K562 (cell line): ENCODE results near the gene CAPRIN2. TPM values are rescaled to one million over a fixed set of nuclear protein-coding genes. Genes with fewer than 3 reads are reported as not detected.

ENCODE experiments used
- ATAC-seq: fragments of 200-7000 bp; cut with Tn5 transposase; 3 replicates; pipeline ENCODE4 v1.9.1; 2020; ENCODE audit warnings: moderate library complexity
- BruUV-seq: library from RNA; stranded (reverse); fragments of 400-500 nt; replicated peaks from 2 replicates; lab custom pipeline; 2021; lab: Mats Ljungman, UMichigan
- CTCF ChIA-PET: fragments of 300-600 bp; formaldehyde crosslinking; extraction: SDS; loops from one replicate; lab custom pipeline; 2021; ENCODE audit warnings: low intra/inter-chr PET ratio; lab: Yijun Ruan, JAX
- POLR2A ChIA-PET: fragments of 300-600, 350-650 bp; sonication (Branson Sonifier 250); formaldehyde crosslinking; extraction: SDS; loops from one replicate; lab custom pipeline; 2021; ENCODE audit warnings: antibody characterized with exemption, inconsistent platforms; lab: Yijun Ruan, JAX
- DNase-seq, 4 experiments: peaks; one replicate each; pipeline versions ENCODE4 v3.0.0 to v3.0.0-alpha.2; 2011 to 2018; ENCODE audit warnings: low spot score in 3 of 4, mixed read lengths in 3 of 4; ENCODE audit errors: extremely low read depth in 1 of 4
- FAIRE-seq: peaks from 2 replicates; lab custom pipeline; 2011; peaks lifted over from hg19 to GRCh38; lab: Jason Lieb, UNC
- H2AFZ ChIP-seq: 2 replicates; pipeline ENCODE4 v1.6.0; 2011; ENCODE audit warnings: low read depth, low read length, control low read depth, inconsistent platforms
- H3K27ac ChIP-seq: fragments of 200-600 bp; 3 replicates; pipeline ENCODE4 v1.8.0; 2011; ENCODE audit warnings: low read depth, mild to moderate bottlenecking, control low read depth, inconsistent platforms, low read length, moderate library complexity, mixed read lengths; ENCODE audit errors: extremely low read depth
- H3K27me3 ChIP-seq, 2 experiments: fragments of 300-600 bp in 1 of 2; 2 replicates in 1 of 2; 3 replicates in 1 of 2; pipeline versions ENCODE4 v1.6.0 to v1.8.0; 2011; ENCODE audit warnings: inconsistent platforms in 2 of 2, low read length in 2 of 2, mild to moderate bottlenecking in 1 of 2, mixed read lengths in 1 of 2, moderate library complexity in 1 of 2; ENCODE audit not compliant: control insufficient read depth in 2 of 2, insufficient read depth in 2 of 2
- H3K36me3 ChIP-seq: fragments of 300-600 bp; 3 replicates; pipeline ENCODE4 v1.8.0; 2011; ENCODE audit warnings: mild to moderate bottlenecking, low read length, inconsistent platforms; ENCODE audit not compliant: control insufficient read depth, insufficient read depth
- H3K4me1 ChIP-seq, 2 experiments: fragments of 200-600 bp in 1 of 2; replicated peaks in 1 of 2; 2 replicates in 1 of 2; 3 replicates in 1 of 2; pipeline versions ENCODE4 v1.5.1 to v1.8.0; 2011; ENCODE audit warnings: inconsistent platforms in 2 of 2, low read length in 2 of 2, mild to moderate bottlenecking in 1 of 2, mixed read lengths in 1 of 2, moderate library complexity in 1 of 2; ENCODE audit not compliant: control insufficient read depth in 2 of 2, insufficient read depth in 2 of 2
- H3K4me2 ChIP-seq: 2 replicates; pipeline ENCODE4 v1.6.1; 2011; ENCODE audit warnings: low read length, control low read depth, inconsistent platforms, mixed read lengths; ENCODE audit not compliant: insufficient read depth
- H3K4me3 ChIP-seq: fragments of 200-600 bp; sonication (generic), shearing (Covaris generic); 2 replicates; pipeline ENCODE4 v1.5.1; 2016; ENCODE audit warnings: control low read depth, inconsistent platforms
- H3K79me2 ChIP-seq: fragments of 200-600 bp; 3 replicates; pipeline ENCODE4 v1.8.0; 2011; ENCODE audit warnings: low read length, inconsistent platforms; ENCODE audit not compliant: control insufficient read depth, insufficient read depth
- H3K9ac ChIP-seq, 2 experiments: 2 replicates each; pipeline versions ENCODE4 v1.6.0 to v1.6.1; 2011; ENCODE audit warnings: low read depth in 2 of 2, low read length in 2 of 2, control low read depth in 1 of 2, inconsistent platforms in 1 of 2, mild to moderate bottlenecking in 1 of 2, mixed read lengths in 1 of 2; ENCODE audit not compliant: insufficient read depth in 1 of 2
- H3K9me1 ChIP-seq: one replicate; pipeline ENCODE4 v1.6.0; 2011; ENCODE audit warnings: inconsistent platforms, mild to moderate bottlenecking, low read length, moderate library complexity; ENCODE audit not compliant: control insufficient read depth, insufficient read depth
- H3K9me3 ChIP-seq: replicated peaks from 2 replicates; pipeline ENCODE4 v1.5.1; 2011; ENCODE audit warnings: low read depth, low read length, inconsistent platforms; ENCODE audit not compliant: control insufficient read depth, insufficient read depth
- H4K20me1 ChIP-seq: replicated peaks from 2 replicates; pipeline ENCODE4 v1.6.1; 2011; ENCODE audit warnings: low read length, inconsistent platforms, mixed read lengths; ENCODE audit not compliant: control insufficient read depth, insufficient read depth
- FOXP1 ChIP-seq: sonication (generic); formaldehyde crosslinking; IDR thresholded peaks from 2 replicates; pipeline ENCODE4 v1.8.0; 2022; ENCODE audit warnings: mild to moderate bottlenecking, missing genetic modification reagents
- MCM7 ChIP-seq, 2 experiments: fragments of 450-650 bp; IDR thresholded peaks; 2 replicates each; pipeline ENCODE4 v1.6.1; 2016 to 2018
- RBM34 ChIP-seq: fragments of 200-400 bp; formaldehyde crosslinking; IDR thresholded peaks from 2 replicates; pipeline ENCODE4 v1.6.1; 2018; ENCODE audit warnings: low read length, borderline replicate concordance; ENCODE audit not compliant: insufficient read depth
- SIRT6 ChIP-seq: IDR thresholded peaks from one replicate; pipeline ENCODE4 v1.6.1; 2012; ENCODE audit warnings: low read depth, mild to moderate bottlenecking, control low read depth, inconsistent platforms, low read length, moderate library complexity
- U2AF1 ChIP-seq: fragments of 200-400 bp; formaldehyde crosslinking; optimal IDR thresholded peaks from 2 replicates; pipeline ENCODE3; 2017; ENCODE audit warnings: mild to moderate bottlenecking, low read depth, low read length, moderate library complexity
- ZNF253 ChIP-seq: fragments of 250-450 bp; sonication (Bioruptor Pico); conservative IDR thresholded peaks from 2 replicates; pipeline ENCODE4 v1.6.1; 2021; ENCODE audit warnings: mild to moderate bottlenecking
- ZNF316 ChIP-seq: fragments of 450-650 bp; IDR thresholded peaks from 2 replicates; pipeline ENCODE4 v1.6.1; 2016
- ZNF785 ChIP-seq: fragments of 250-450 bp; sonication (Bioruptor Pico); IDR thresholded peaks from 2 replicates; pipeline ENCODE4 v1.4.0; 2020; ENCODE audit warnings: mild to moderate bottlenecking
- WGBS: fragments of 100-300 bp; shearing (Covaris generic); methylation state at CpG from one replicate; pipeline ENCODE4 v1.1.6; 2016; ENCODE audit warnings: low coverage, mixed read lengths; ENCODE audit not compliant: insufficient coverage; ENCODE audit errors: missing lambda C conversion rate; 5-methylcytosine and 5-hydroxymethylcytosine counted together
- in situ Hi-C: fragments of 300-500 bp; cut with MboI; formaldehyde crosslinking; loops from 4 replicates; pipeline ENCODE4 v1.15.0; 2018; ENCODE audit warnings: inconsistent platforms, mixed read lengths
- intact Hi-C: fragments of 100-400 bp; cut with micrococcal nuclease; formaldehyde crosslinking; loops from 2 replicates; pipeline ENCODE4 v1.14.2; 2022
- polyA plus RNA-seq, 8 experiments: library from polyadenylated mRNA; depleted of rRNA in 4 of 8; stranded (reverse) in 5 of 8; unstranded in 3 of 8; fragments of >200 nt; fragmentation: Nextera tagmentation in 2 of 8; fragmentation: Illumina TruSeq in 1 of 8; extraction: Ambion mirVana in 2 of 8; extraction: Trizol in 1 of 8; gene quantifications; 2 replicates each; pipeline versions ENCODE4 v1.2.1 to v1.2.3, GENCODE V29; 2011 to 2014; ENCODE audit warnings: inconsistent platforms in 1 of 8, missing spikeins in 1 of 8
- total RNA-seq, 7 experiments: library from RNA; depleted of rRNA in 6 of 7; stranded (reverse); fragments of >200 nt in 6 of 7; fragmentation: Illumina TruSeq in 2 of 7; extraction: Trizol in 2 of 7; gene quantifications; 2 replicates each; pipeline versions ENCODE4 v1.2.1 to v1.2.3, GENCODE V29; 2011 to 2021; ENCODE audit warnings: low replicate concordance in 1 of 7
- TF ChIP-seq, protein P1 (sequence below): fragments of 450-650 bp; IDR thresholded peaks from 2 replicates; pipeline ENCODE4 v1.6.1; 2017; ENCODE audit warnings: mild to moderate bottlenecking, moderate library complexity
- TF ChIP-seq, protein P2 (sequence below): fragments of 450-650 bp; IDR thresholded peaks from 2 replicates; pipeline ENCODE4 v1.6.1; 2017; ENCODE audit warnings: antibody characterized with exemption

Gene CAPRIN2
- total and polyA plus RNA-seq, 9 of the 15 experiments (the other 6 are each of a cell fraction or from before 2014, with no cell fraction given), result 2.3 to 14.5 (median 8.9) TPM

DNA sequence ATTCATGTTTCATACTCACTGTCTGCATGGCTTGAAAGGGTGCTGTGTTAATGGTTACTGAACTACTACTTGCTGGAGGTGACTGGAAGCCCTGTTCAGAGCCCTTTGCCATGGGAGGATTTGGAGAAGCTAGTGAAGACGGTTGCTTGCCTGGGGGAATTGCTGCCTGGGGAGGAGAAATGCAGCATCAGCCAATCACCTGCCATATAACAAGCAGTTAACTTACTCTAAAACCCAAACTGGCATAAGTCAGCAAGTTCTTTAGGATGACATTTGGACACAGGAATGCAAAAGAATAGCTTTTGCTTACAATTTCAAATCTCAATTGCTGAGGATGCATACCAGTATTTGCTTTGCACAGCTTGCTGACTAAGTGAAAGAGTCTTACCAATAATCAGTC, 35.7 kb downstream of the CAPRIN2 start:
- Histone ChIP-seq H3K79me2 (no peaks in the 10 kb centered on the region), H3K9me3 (no peaks in the 10 kb centered on the region), H3K9ac (no peak overlapping the region), H3K4me3 (no peak overlapping the region), H4K20me1 (no peaks in the 10 kb centered on the region), H3K27ac (no peak overlapping the region), H3K36me3 (peaks cover 9% of the 10 kb centered on the region; the same call in 2 of the 3 replicates), H3K4me2 (no peak overlapping the region), H3K27me3 (no peaks in the 10 kb centered on the region), H3K4me1 (no peaks in the 10 kb centered on the region), H3K9me1 (no peaks in the 10 kb centered on the region), H2AFZ (no peak overlapping the region)
- TF ChIP-seq RBM34 (no peak), ZNF316 (0 out of 2 replicates have a peak, but pooled peaks have one; percentile 3)
- ChIA-PET POLR2A (no interaction called here), CTCF (no interaction called here)
- WGBS, result 31% methylated on average over 1 of the region's 1 CpG
- ATAC-seq (no peak), DNase-seq (no peak), FAIRE-seq (no peak)
- no TSS peak for BruUV-seq
- intact Hi-C loops, result no loop called here
- in situ Hi-C loops, result no loop called here

DNA sequence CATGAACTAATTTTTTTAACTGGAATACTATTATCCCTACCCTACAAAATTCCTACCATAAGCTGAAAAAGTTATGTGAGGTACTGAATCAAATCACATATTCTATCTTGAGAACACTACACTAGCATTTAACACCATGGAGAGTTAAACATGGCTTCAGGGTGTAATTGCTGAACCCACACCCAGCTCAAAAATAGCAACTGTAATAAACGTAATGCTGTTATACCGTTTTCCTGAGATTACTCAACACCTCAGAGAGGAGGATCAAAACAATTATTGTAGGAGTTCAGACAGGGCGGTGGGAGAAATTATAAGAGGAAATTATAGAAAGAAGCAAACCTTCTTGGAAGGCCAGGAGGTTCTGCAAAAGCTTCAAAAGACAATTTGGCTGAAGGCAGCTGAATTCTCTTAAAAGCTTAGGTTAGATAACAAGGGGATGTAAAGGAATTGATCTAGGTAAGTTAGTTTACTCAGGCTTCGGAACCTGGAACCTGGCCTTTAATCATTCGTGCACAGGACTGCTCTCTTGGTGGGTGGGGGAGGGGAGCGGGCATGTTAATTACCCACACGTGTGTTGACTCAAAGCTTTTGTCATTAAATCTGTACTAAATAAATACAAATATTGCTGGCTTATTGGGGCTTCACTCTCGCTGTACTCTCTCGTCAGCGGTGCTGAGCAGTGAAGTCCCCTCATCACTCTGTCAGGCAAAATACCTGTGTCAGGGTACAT, 47.0 kb downstream of the CAPRIN2 start:
- BruUV-seq, result no TSS peak
- Histone ChIP-seq H3K27ac (no peak overlapping the region), H3K4me1 (no peaks in the 10 kb centered on the region), H3K4me3 (no peak overlapping the region), H3K9me3 (no peaks in the 10 kb centered on the region), H3K27me3 (no peaks in the 10 kb centered on the region), H2AFZ (no peak overlapping the region), H3K9ac (no peak overlapping the region), H3K79me2 (no peaks in the 10 kb centered on the region), H3K4me2 (no peak overlapping the region), H3K9me1 (no peaks in the 10 kb centered on the region), H4K20me1 (no peaks in the 10 kb centered on the region), H3K36me3 (peaks cover 6% of the 10 kb centered on the region; the same call in 2 of the 3 replicates)
- FAIRE-seq (no peak), ATAC-seq (no peak), DNase-seq (no peak)
- intact Hi-C loops, result no loop called here
- 64% methylated on average over 9 of the region's 10 CpGs for WGBS
- in situ Hi-C loops, result no loop called here
- POLR2A ChIA-PET, result interaction anchor here (1.9 kb wide), 1 partner anchor 12 kb away, joined by 4 read pairs; the partner anchor contains the start of gene IPO8
- TF ChIP-seq ZNF253 (CRISPR knock-in tag), result no peak
- TF ChIP-seq FOXP1 (CRISPR knock-in tag), result no peak
- TF ChIP-seq SIRT6, result no peak
- TF ChIP-seq MCM7 (IDR thresholded peaks at IDR 0.05), result no peak
- TF ChIP-seq ZNF785, result no peak
- TF ChIP-seq, protein P1, sequence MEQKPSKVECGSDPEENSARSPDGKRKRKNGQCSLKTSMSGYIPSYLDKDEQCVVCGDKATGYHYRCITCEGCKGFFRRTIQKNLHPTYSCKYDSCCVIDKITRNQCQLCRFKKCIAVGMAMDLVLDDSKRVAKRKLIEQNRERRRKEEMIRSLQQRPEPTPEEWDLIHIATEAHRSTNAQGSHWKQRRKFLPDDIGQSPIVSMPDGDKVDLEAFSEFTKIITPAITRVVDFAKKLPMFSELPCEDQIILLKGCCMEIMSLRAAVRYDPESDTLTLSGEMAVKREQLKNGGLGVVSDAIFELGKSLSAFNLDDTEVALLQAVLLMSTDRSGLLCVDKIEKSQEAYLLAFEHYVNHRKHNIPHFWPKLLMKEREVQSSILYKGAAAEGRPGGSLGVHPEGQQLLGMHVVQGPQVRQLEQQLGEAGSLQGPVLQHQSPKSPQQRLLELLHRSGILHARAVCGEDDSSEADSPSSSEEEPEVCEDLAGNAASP, result no peak
- TF ChIP-seq, protein P2, sequence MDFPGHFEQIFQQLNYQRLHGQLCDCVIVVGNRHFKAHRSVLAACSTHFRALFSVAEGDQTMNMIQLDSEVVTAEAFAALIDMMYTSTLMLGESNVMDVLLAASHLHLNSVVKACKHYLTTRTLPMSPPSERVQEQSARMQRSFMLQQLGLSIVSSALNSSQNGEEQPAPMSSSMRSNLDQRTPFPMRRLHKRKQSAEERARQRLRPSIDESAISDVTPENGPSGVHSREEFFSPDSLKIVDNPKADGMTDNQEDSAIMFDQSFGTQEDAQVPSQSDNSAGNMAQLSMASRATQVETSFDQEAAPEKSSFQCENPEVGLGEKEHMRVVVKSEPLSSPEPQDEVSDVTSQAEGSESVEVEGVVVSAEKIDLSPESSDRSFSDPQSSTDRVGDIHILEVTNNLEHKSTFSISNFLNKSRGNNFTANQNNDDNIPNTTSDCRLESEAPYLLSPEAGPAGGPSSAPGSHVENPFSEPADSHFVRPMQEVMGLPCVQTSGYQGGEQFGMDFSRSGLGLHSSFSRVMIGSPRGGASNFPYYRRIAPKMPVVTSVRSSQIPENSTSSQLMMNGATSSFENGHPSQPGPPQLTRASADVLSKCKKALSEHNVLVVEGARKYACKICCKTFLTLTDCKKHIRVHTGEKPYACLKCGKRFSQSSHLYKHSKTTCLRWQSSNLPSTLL, result no peak
- TF ChIP-seq U2AF1, result no peak
- CTCF ChIA-PET, result no interaction called here
